NOMO-1 treated with DMSO at 0.1 percent for 48 hours (cell line): ENCODE results near the gene KLC3.
"Not testable (repeated sequence)": the region's sequence is repeated elsewhere in the genome, so short reads cannot be mapped to it uniquely, and the experiment has no call there.

Source experiments
- DNase-seq: peaks from one replicate; lab custom pipeline; 2025; ENCODE audit not compliant: unreplicated experiment; lab: John Stamatoyannopoulos, UW

The KLC3 gene

DNA sequence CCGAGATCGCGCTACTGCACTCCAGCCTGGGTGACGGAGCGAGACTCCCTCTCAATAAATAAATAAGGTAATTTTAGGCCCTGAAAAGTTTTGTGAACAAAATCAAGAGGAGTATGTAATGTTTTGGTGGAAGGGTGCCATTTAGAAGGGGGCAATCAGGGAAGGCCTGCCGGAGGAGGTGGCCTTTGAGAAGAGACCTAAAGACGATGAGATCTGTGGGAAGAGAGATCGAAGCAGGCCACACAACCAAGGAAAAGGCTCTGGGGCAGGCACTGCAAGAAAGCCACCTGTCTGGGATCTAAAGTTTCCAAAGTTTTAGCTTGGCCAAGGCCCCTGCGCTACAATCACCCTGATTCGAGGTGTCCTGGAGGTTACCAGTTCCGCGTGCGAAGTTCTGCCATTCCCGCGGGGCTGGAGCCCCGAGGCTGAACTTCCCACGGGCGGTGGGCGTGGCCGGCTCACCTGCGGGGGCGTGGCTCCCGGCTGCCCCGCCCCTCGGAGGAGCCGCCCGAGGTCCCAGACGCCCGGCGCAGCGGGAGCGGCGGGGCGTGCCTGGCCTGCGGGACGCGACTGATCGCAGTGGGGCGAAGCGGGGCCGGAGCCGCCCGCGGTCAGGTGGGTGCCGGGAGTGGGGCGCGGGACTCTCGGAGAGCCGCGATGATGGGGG, at the start of gene KLC3:
TSS of gene KLC3 (plus strand) at position 519 of the 667 bp plus-strand sequence. CDS start 4,792 bp downstream, outside the sequence.
- no peak for DNase-seq

DNA sequence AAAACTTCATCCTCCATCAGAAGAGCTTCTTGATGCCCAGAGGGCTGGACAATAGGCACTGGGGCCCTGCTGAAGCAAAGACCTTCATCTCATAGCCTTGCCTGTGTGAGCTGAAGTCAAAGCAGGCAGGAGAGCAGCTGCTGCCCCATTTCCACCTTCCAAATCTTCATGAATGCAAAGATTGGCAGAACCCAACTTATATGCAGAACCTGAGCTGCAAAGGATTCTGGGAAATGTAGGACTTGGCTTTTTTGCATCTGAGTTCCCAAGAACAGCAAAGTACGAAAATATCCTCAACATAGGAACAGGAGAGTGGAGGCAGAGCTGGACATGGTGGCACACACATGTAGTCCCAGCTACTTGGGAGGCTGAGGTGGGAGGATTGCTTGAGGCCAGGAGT, 48.7 kb upstream of the KLC3 start:
- no peak for DNase-seq

DNA sequence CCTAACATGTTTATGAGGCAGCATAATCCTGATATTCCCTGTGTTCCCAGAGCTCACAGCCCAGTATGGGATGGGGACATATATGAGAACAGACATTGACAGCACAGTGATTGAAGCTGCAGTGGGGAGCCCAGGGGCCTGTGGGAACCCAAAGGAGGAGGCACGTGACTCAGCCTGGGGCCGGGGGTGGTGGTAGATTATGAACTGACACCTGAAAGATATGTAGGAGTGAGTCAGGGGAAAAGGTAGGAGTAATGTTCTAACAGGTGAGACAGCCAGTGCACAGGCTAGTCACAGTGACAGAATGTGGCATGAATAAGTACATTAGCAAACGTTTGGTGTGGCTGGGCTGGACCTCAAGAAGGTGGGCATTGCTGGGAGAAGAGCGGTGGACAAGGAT, 46.9 kb upstream of the KLC3 start:
- DNase-seq = no peak

DNA sequence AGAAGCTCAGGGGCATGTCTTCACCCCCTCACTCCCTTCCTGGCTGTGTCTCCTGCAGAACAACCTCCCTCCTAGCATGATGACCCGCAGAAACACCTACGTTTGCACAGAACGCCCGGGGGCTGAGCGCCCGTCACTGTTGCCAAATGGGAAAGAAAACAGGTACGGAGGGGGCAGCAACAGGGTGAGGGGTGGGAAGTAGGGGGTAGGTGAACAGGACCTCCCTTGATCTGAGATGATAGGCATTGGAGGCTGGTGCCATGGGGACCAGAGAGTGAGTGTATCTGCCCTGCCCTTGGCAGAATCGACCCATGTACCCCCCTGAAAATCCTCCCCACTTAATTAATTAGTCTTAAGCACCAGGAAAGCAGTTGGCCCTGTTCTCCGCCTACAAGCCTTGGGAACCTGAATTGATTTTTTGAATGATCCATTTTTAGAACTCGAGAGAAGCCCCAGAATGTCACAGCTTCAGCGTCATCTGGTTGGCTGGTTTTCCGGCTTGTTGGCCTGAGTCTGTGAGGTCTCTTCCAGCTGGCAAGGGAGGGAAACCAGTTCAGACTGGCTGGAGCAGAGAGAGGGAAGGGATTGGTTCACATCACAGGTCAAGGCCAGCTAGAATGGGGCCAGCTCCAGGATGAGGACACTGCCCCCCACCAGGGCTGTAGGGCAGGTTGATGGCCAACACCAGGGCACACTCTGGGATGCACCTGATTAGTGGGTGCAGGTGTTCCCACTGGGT, 46.1 kb upstream of the KLC3 start:
- DNase-seq = no peak

DNA sequence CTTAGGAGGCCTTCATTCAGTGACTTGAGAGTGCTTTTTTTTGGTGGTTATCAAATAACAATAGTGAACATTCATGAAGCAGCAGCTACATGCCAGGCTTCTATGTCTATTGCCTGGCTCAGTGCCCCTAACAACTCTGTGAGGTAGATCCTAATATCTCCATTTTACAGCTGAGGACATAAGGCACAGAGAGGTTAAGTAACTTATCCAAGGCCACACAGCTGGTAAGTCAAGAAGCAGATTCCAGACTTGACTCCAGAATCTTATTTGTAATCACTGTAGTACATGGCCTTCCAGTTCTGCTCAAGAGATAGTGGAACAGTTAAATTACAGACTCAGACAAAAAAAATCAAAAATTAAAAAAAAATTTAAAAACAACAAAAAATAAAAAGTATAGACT, 44.7 kb upstream of the KLC3 start:
- DNase-seq = no peak

DNA sequence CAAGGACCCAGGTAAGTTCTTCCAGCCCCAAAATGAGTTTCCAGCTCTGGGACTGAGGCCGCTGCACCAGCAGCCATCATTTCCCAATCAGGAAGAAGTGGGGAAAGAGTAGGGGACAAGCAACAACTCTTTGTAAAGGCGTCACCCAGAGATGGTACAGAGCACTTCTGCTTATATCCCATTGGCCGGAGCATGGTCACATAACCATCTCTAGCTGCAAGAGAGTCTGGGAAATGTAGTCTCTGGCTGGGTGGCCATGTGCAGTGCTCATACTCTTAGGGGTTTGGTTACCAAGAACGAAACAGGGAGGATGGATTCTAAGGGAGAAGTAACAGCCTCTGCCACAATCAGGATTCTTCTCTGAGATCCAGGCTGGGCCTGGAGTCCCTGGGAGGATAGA, 44.2 kb upstream of the KLC3 start:
- DNase-seq = peak; percentile 30

DNA sequence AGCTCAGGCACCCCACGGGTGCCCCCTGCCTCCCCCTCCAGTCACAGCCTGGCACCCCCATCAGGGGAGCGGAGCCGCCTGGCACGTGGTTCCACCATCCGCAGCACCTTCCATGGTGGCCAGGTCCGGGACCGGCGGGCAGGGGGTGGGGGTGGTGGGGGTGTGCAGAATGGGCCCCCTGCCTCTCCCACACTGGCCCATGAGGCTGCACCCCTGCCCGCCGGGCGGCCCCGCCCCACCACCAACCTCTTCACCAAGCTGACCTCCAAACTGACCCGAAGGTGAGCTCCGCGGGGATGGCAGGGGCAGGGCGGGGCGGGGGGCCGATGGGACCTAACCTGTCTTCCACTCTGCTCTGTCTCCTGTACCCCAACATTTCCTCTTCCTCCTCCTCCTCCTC, 42.9 kb upstream of the KLC3 start:
- peak; percentile 32 for DNase-seq

DNA sequence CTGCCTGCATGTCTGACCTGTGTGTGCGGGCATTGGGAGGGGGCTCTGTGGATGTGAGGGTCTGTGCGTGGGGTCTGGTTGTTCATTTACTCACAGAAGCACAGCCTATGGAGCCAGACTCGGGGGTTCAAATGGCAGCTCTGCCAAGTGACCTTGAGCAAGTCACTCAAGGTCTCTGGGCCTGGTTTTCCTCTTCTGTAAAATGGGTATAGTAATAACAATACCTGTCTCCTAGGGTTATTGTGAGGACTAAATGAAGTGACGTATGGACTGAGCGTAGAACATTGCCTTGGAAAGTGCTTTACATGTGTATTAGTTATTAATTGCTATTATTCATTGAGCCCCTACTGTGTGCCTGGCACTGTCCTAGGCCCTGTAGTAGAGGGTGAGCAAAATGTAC, 42.3 kb upstream of the KLC3 start:
- no peak for DNase-seq

DNA sequence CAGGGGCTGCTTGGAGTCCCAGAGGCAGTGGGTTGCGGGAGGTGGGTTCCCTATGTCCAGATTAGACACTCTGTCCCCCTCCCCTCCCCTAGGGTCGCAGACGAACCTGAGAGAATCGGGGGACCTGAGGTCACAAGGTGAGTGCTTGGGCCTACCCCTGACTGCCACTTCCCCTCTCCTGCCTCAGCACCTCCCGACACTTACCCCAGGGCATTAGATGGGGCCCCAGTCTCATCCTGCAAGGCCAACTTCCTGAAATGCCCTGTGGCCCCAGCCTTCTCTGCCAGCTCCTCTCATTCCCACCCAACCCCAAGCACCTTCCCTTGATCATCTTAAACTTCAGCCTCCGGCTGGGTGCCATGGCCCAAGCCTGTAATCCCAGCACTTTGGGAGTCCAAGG, 40.8 kb upstream of the KLC3 start:
- no peak for DNase-seq

DNA sequence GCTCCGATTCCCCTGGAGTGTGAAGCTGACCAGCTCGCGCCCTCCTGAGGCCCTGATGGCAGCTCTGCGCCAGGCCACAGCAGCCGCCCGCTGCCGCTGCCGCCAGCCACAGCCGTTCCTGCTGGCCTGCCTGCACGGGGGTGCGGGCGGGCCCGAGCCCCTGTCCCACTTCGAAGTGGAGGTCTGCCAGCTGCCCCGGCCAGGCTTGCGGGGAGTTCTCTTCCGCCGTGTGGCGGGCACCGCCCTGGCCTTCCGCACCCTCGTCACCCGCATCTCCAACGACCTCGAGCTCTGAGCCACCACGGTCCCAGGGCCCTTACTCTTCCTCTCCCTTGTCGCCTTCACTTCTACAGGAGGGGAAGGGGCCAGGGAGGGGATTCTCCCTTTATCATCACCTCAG, 38.1 kb upstream of the KLC3 start:
- no peak for DNase-seq

DNA sequence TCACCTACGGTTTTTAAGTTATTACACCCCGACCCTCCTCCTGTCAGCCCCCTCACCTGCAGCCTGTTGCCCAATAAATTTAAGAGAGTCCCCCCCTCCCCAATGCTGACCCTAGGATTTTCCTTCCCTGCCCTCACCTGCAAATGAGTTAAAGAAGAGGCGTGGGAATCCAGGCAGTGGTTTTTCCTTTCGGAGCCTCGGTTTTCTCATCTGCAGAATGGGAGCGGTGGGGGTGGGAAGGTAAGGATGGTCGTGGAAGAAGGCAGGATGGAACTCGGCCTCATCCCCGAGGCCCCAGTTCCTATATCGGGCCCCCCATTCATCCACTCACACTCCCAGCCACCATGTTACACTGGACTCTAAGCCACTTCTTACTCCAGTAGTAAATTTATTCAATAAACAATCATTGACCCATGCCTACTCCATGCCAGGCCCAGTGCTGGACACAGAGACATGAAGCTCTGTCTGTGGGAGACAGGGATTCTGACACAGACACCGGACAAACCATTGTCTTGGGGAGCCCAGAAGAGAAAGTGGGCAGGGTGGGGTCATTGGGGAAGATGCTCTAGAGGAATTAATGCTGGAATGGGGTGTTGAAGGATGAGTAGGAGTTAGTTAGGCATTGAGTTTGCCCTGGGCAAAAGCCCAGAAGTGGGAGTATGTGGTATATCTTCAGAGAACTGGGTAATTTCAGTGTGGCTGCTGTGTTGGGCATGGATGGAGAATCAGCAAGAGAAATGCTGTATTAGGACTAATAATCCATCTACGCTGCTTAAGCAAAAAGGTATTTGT, 37.1 kb upstream of the KLC3 start:
- DNase-seq = no peak

DNA sequence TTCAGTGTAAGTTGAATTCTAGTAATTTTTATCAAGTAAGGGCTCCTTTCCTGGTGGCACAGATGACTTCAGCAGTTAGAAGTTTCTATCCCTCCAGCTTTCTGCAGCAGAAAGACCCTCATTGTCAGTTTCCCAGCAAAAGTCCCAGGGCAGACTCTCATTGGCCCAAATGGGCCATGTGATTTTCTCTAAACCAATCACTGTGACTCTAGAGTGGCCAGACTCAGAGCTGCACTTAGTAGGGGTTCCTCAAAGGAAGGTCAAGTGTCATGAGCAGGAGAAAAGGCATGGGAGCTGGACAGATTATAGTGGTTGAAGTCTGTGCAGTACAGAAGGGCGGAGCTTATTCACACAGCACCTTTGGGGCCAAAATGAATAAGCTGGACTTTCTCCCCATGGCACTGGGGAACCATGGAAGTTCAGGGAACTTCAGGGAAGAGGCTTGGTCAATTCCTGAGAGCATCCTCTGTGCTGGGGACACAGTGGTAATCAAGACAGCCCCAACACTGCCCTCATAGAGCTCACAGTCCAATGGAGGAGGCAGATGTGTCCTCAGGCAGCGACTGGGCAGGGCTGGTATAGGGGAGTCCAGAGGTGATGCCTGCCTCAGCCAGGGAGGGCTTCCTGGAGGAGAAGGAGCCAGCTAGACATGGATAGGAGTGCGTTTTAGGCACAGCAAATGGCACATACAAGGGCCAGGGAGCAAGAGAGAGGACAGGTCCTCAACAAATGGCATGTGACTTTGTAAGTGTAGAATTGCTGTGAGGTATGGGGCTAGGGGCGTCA, 36.2 kb upstream of the KLC3 start:
- no peak for DNase-seq

DNA sequence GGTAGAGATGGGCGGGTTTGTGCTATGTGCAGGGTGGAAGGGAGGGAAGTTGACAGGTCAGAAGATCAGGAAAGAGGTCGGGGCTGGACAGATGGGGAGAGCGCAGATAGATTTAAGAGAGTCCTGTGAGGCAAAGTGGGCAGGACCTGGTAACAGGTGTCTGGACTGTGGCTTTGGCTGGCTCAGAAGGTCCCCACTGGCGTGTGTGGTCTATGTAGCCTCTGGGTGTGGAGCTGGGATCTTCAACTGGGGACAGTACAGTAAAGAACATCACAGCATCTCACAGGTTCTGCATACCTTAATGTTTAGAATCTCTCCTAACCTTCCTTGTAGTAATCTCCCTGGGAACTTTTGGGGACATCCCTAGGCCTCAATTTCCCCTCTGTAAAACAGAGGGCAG, 35.5 kb upstream of the KLC3 start:
- no peak for DNase-seq

DNA sequence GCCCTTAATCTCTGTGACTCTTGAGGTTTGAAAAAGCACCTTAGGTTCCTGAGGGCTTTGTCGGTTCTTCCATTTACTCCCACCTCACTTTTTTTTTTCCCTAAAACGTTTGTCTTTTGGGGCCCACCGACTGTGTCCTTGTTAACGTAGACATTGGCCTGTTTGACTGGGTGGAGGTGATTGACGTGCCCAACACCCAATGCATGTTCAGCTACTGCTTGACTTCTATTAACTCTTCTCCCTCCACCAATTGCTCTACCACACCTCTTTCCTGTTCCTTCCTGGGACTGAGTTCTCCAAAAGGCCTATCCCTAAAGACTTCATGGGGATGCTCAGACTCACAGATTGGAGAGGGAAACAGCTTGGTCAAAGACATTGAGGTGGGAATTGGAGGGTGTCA, 35.1 kb upstream of the KLC3 start:
- DNase-seq = no peak

DNA sequence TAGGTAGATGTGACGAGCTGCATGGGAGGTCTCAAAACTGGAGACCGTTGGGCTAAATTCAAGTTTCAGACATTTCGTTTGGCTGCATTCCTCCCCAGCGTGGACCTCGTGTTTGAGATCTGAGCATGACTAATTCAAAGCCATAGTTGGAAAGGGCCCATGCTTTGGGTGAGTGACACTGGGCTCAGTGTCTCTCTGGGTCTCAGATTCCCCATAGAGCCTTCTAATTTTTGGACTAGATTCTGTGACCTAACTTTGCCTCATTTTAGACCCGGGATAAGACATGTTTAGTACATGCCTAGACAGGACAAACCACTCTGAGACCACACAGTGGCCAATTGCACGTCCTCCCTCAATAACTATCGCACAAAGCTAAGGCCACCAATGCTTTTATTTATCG, 34.5 kb upstream of the KLC3 start:
- no peak for DNase-seq

DNA sequence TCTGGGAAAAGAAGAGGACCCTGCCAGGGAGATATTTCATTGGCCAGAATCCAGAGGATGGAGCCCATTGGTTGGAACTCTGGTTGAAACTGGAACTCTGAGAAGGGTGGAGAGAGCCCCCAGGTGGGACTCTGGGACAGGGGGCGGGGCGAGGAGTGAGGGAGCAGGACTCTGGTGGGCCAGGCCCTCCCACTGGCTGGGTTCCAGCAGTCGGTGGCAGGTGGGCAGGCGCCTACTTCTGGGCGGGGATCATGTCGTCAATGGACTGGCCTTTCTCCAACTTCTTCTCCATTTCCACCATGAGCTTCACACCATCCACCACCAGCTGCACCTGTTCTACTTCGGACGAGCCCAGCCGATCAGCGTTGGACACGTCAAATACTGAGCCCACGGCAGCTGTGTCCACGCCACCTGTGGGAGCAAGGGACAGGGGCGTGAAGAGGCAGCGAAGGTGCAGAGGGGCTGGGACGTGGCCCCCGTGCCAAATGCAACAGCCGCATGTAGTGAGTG, 34.0 kb upstream of the KLC3 start:
- DNase-seq = no peak

DNA sequence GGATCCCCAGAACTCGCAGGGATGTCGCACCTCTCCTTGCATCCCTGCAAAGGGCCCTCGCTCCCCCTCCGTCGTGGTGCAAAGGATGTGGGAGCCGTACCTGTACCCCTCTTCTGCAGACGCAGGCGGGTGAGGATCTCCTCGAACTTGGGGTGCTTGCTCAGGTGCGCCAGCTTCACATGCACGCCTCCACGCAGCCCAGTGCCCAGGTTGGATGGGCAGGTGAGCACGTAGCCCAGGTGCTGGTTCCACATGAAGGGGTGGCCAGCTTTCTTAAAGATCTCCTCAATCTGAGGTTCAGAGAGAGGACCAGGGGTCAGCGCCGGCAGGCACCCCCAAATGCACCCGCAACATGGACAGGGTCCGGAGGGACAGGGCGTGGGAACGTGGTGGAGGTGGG, 33.2 kb upstream of the KLC3 start:
- no peak for DNase-seq

DNA sequence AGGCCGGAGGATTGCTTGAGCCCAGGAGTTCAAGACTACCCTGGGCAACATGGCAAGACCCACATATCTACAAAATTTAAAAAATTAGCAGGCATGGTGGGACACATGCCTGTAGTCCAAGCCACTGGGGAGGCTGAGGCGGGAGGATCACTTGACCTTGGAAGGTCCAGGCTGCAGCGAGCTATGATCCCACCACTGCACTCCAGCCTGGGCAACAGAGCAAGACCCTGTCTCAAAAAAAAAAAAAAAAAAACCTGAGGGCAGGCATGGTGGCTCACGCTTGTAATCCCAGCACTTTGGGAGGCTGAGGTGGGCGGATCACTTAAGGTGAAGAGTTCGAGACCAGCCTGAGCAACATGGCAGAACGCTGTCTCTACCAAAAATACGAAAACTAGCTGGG, 31.2 kb upstream of the KLC3 start:
- not testable (repeated sequence) for DNase-seq

DNA sequence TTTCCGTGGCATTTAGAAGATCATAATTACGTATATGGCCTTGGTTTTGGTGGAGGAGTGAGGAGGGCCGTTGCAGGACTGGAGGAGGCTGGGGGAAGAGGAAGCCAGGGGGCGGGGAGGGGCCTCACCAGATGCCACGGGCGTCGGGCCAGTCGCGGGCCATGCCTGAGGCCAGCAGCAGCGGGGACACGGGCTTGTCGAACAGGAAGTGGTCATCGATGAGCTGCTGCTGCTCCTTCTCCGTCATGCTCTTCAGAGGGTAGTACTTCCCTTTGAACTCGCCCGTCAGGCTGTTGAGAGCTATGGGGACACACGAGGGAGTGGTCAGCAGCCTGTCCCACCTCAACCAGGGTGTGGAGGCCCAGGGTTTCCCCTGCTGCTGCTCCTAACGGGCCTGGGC, 28.9 kb upstream of the KLC3 start:
- peak; percentile 51 for DNase-seq

DNA sequence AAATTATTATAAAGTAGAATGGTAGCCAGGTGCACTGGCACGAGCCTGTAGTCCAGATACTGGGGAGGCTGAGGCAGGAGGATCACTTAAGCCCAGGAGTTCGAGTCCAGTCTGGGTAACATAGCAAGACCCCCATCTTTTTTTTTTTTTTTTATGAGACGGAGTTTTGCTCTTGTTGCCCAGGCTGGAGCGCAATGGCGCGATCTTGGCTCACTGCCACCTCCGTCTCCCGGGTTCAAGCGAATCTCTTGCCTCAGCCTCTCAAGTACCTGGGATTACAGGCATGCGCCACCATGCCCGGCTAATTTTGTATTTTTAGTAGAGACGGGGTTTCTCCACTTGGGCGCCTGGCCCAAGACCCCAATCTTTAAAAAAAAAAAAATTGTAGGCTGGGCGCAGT, 28.3 kb upstream of the KLC3 start:
- DNase-seq = not testable (repeated sequence)

DNA sequence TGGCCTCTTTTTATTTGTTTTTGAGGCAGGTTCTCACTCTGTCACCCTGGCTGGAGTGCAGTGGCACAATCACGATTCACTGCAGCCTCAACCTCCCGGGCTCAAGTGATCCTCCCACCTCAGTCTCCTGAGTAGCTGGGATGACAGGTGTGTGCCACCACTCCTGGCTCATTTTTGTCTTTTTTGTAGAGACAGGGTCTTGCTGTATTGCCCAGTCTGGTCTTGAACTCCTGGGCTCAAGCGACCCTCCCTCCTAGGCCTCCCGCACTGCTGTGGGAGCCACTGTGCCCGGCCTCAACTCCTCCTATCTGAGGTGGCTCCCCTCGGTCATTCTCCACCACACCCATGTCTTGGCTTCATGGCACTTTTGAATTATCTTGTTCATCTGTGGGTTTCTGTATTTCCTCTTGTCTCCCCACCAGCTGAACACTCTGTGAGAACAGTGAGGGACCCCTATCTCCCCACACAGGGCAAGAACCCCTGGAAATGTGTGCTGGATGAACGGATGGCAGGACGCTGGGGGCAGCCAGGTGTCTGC, 25.8 kb upstream of the KLC3 start:
- no peak for DNase-seq
